Activated CD4-positive, alpha-beta memory T cell treated with anti-CD3 and anti-CD28 coated beads for 36 hours (primary cell): ENCODE results near the gene TUBE1. TPM values are rescaled to one million over a fixed set of nuclear protein-coding genes. Genes with fewer than 3 reads are reported as not detected.

Source experiments
- total RNA-seq, 2 experiments: library from RNA; stranded (reverse); gene quantifications; one replicate each; pipeline ENCODE4 v1.2.3, GENCODE V29; 2021

The TUBE1 gene
- total RNA-seq, 2 experiments from 2014 or later = 37.2 to 39.2 TPM

Other genes starting within 250 kb of the TUBE1 start
- 100 to 1,000 TPM; 353 to 365 TPM for gene FYN, start 214.0 kb downstream of the TUBE1 start, total RNA-seq
- under 1 TPM in 1 of 2 experiments, not detected in 1; 0.70 TPM for gene CCN6, start 33.4 kb downstream of the TUBE1 start, total RNA-seq
- 1 to 10 TPM; 6.7 to 7.3 TPM for gene FAM229B, start 109 bp upstream of the TUBE1 start, total RNA-seq
- gene LAMA4, start 167.1 kb upstream of the TUBE1 start, total RNA-seq = not detected